GM23338 (cell line): ENCODE results near the gene EXOC5. TPM values are rescaled to one million over a fixed set of nuclear protein-coding genes. Genes with fewer than 3 reads are reported as not detected.

Experiments used
- ATAC-seq: fragments of 200-7000 bp; cut with Tn5 transposase; 3 replicates; pipeline ENCODE4 v1.9.1; 2020
- DNase-seq: peaks from one replicate; pipeline ENCODE4 v3.0.0-alpha.2; 2015; ENCODE audit warnings: low spot score
- H2AFZ ChIP-seq: fragments of 200-600 bp; sonication (generic); 2 replicates; pipeline ENCODE4 v1.8.0; 2016; ENCODE audit warnings: antibody characterized with exemption, mild to moderate bottlenecking, moderate library complexity
- H3F3A ChIP-seq: fragments of 200-600 bp; sonication (generic); replicated peaks from 2 replicates; pipeline ENCODE4 v1.8.0; 2017; ENCODE audit warnings: antibody characterized with exemption, mixed run types, low read depth
- H3K27ac ChIP-seq: fragments of 200-600 bp; sonication (generic); 2 replicates; pipeline ENCODE4 v1.6.1; 2016; ENCODE audit warnings: low read depth
- H3K27me3 ChIP-seq: fragments of 200-600 bp; sonication (generic); 2 replicates; pipeline ENCODE4 v1.8.0; 2016; ENCODE audit warnings: mild to moderate bottlenecking, mixed run types, moderate library complexity; ENCODE audit not compliant: insufficient read depth
- H3K36me3 ChIP-seq: fragments of 200-600 bp; sonication (generic); 2 replicates; pipeline ENCODE4 v1.8.0; 2016; ENCODE audit warnings: mild to moderate bottlenecking; ENCODE audit not compliant: insufficient read depth
- H3K4me1 ChIP-seq: fragments of 200-600 bp; sonication (generic); 2 replicates; pipeline ENCODE4 v1.8.0; 2016; ENCODE audit warnings: mild to moderate bottlenecking, moderate library complexity; ENCODE audit not compliant: insufficient read depth
- H3K4me2 ChIP-seq: fragments of 200-600 bp; sonication (generic); 2 replicates; pipeline ENCODE4 v1.7.1; 2017; ENCODE audit warnings: mixed run types
- H3K4me3 ChIP-seq: fragments of 200-600 bp; sonication (generic); 2 replicates; pipeline ENCODE4 v1.6.1; 2016; ENCODE audit warnings: mixed run types
- H3K79me2 ChIP-seq: fragments of 200-600 bp; sonication (generic); replicated peaks from 2 replicates; pipeline ENCODE4 v1.8.0; 2017; ENCODE audit warnings: mild to moderate bottlenecking; ENCODE audit not compliant: insufficient read depth
- H3K9me2 ChIP-seq: fragments of 200-600 bp; sonication (generic); 2 replicates; pipeline ENCODE4 v1.8.0; 2017; ENCODE audit not compliant: insufficient read depth
- H4K20me1 ChIP-seq: fragments of 200-600 bp; sonication (generic); replicated peaks from 2 replicates; pipeline ENCODE4 v1.8.0; 2017; ENCODE audit warnings: mild to moderate bottlenecking; ENCODE audit not compliant: insufficient read depth
- H3K27ac Mint-ChIP-seq: 2 replicates; pipeline ENCODE4 v1.8.0; 2020; ENCODE audit warnings: inconsistent platforms, mild to moderate bottlenecking, moderate library complexity, mixed read lengths
- H3K27me3 Mint-ChIP-seq: 3 replicates; pipeline ENCODE4 v1.8.0; 2022; ENCODE audit warnings: low read depth, mild to moderate bottlenecking, moderate library complexity, mixed read lengths, inconsistent platforms; ENCODE audit not compliant: insufficient read depth, poor library complexity
- H3K36me3 Mint-ChIP-seq: 3 replicates; pipeline ENCODE4 v1.8.0; 2021; ENCODE audit warnings: low read depth, mild to moderate bottlenecking, inconsistent platforms, moderate library complexity, mixed read lengths
- H3K4me1 Mint-ChIP-seq: 3 replicates; pipeline ENCODE4 v1.8.0; 2020; ENCODE audit warnings: mild to moderate bottlenecking, inconsistent platforms, mixed read lengths
- H3K4me3 Mint-ChIP-seq: 3 replicates; pipeline ENCODE4 v1.8.0; 2021; ENCODE audit warnings: moderate library complexity, mild to moderate bottlenecking, inconsistent platforms, mixed read lengths
- H3K9me3 Mint-ChIP-seq: 3 replicates; pipeline ENCODE4 v1.8.0; 2020; ENCODE audit warnings: moderate library complexity, mild to moderate bottlenecking, inconsistent platforms, mixed read lengths
- CREB1 ChIP-seq: fragments of 250-450 bp; sonication (Bioruptor Pico); IDR thresholded peaks from 2 replicates; pipeline ENCODE4 v1.5.0; 2020; ENCODE audit warnings: low read depth, mild to moderate bottlenecking, moderate library complexity
- EZH2 ChIP-seq: fragments of 200-600 bp; sonication (generic); IDR thresholded peaks from one replicate; pipeline ENCODE4 v1.8.0; 2017; ENCODE audit warnings: antibody characterized with exemption, mild to moderate bottlenecking, low read depth; ENCODE audit not compliant: unreplicated experiment
- EZH2phosphoT487 ChIP-seq: fragments of 200-600 bp; sonication (generic); IDR thresholded peaks from one replicate; pipeline ENCODE4 v1.8.1; 2018; ENCODE audit warnings: antibody characterized with exemption; ENCODE audit not compliant: unreplicated experiment
- NANOG ChIP-seq: IDR thresholded peaks from 2 replicates; pipeline ENCODE4 v1.6.1; 2016; ENCODE audit warnings: antibody characterized with exemption, borderline replicate concordance
- STAT1 ChIP-seq: IDR thresholded peaks from one replicate; pipeline ENCODE4 v1.6.1; 2016; ENCODE audit warnings: antibody characterized with exemption; ENCODE audit not compliant: unreplicated experiment
- ZNF462 ChIP-seq: fragments of 250-450 bp; sonication (Bioruptor Pico); IDR thresholded peaks from 2 replicates; pipeline ENCODE4 v1.5.0; 2020; ENCODE audit warnings: mild to moderate bottlenecking, moderate library complexity
- polyA plus RNA-seq: library from polyadenylated mRNA; unstranded; fragments of >200 nt; fragmentation: Nextera tagmentation; extraction: Ambion mirVana; gene quantifications from 2 replicates; pipeline ENCODE4 v1.2.1, GENCODE V29; 2016
- total RNA-seq: library from RNA; depleted of rRNA; stranded (reverse); fragments of >200 nt; shearing (Covaris generic); gene quantifications from 2 replicates; pipeline ENCODE4 v1.2.3, GENCODE V29; 2014

The EXOC5 gene
- total and polyA plus RNA-seq, 2 experiments from 2014 or later: 26.4 to 55.9 TPM

GRCh38 chr14:57275023-57275664, 6.4 kb upstream of the EXOC5 start:
- Histone ChIP-seq H3K36me3 (peaks cover 8% of the 10 kb centered on the region; the same call in 1 of the 2 replicates), H3K9me2 (no peaks in the 10 kb centered on the region), H3K4me3 (no peak overlapping the region), H4K20me1 (peaks cover 10% of the 10 kb centered on the region), H3K4me2 (no peak overlapping the region), H3F3A (no peaks in the 10 kb centered on the region), H3K27me3 (no peaks in the 10 kb centered on the region), H3K4me1 (no peaks in the 10 kb centered on the region; the same call in 1 of the 2 replicates), H3K27ac (no peak overlapping the region), H2AFZ (no peak overlapping the region), H3K79me2 (peaks cover 62% of the 10 kb centered on the region)
- ATAC-seq: no peak
- Mint-ChIP-seq H3K27ac (no peak overlapping the region; the same call in 1 of the 2 replicates), H3K27me3 (no peaks in the 10 kb centered on the region), H3K36me3 (peaks cover 19% of the 10 kb centered on the region), H3K4me1 (peaks cover 12% of the 10 kb centered on the region), H3K9me3 (no peaks in the 10 kb centered on the region), H3K4me3 (no peak overlapping the region)
- DNase-seq: no peak
- no peak for TF ChIP-seq NANOG
- TF ChIP-seq STAT1: no peak
- TF ChIP-seq ZNF462 (CRISPR knock-in tag): no peak
- no peak for TF ChIP-seq CREB1 (CRISPR knock-in tag)

GRCh38 chr14:57274551-57274950, 5.8 kb upstream of the EXOC5 start:
- DNase-seq: no peak
- H3K36me3 Mint-ChIP-seq: peaks cover 19% of the 10 kb centered on the region
- H3K4me3 Mint-ChIP-seq: no peak overlapping the region
- Histone ChIP-seq H3F3A (no peaks in the 10 kb centered on the region), H2AFZ (no peak overlapping the region), H3K4me3 (no peak overlapping the region), H3K27me3 (no peaks in the 10 kb centered on the region), H3K79me2 (peaks cover 68% of the 10 kb centered on the region), H3K4me1 (no peaks in the 10 kb centered on the region; the same call in 1 of the 2 replicates), H4K20me1 (peaks cover 10% of the 10 kb centered on the region), H3K9me2 (no peaks in the 10 kb centered on the region), H3K36me3 (peaks cover 8% of the 10 kb centered on the region; the same call in 1 of the 2 replicates), H3K4me2 (no peak overlapping the region), H3K27ac (no peak overlapping the region)
- ATAC-seq: no peak
- H3K27me3 Mint-ChIP-seq: peaks cover 3% of the 10 kb centered on the region
- H3K27ac Mint-ChIP-seq: no peak overlapping the region
- no peaks in the 10 kb centered on the region; the same call in 2 of the 3 replicates for H3K9me3 Mint-ChIP-seq
- peaks cover 13% of the 10 kb centered on the region for H3K4me1 Mint-ChIP-seq
- TF ChIP-seq EZH2 (no peak), EZH2phosphoT487 (no peak), ZNF462 (CRISPR knock-in tag) (no peak)
